K562 (cell line): Measurements from ENCODE around the gene MGAT4D. TPM values are rescaled to one million over a fixed set of nuclear protein-coding genes. Genes with fewer than 3 reads are reported as not detected.

ENCODE experiments used
- CBX8 ChIP-seq: fragments of 200-600 bp; sonication (generic); IDR thresholded peaks from 2 replicates; pipeline ENCODE4 v1.6.1; 2012; ENCODE audit warnings: borderline replicate concordance, mixed run types, low read depth, mild to moderate bottlenecking, moderate library complexity, mixed read lengths, low read length, control low read depth, inconsistent platforms; ENCODE audit not compliant: poor library complexity, severe bottlenecking; ENCODE audit errors: extremely low read depth
- ETV6 ChIP-seq, 3 experiments: fragments of 150-350 bp in 1 of 3; sonication (generic) in 1 of 3; formaldehyde crosslinking in 1 of 3; IDR thresholded peaks; 2 replicates each; pipeline versions ENCODE4 v1.6.1 to v1.8.0; 2014 to 2022; ENCODE audit warnings: borderline replicate concordance in 2 of 3, low read depth in 2 of 3, antibody characterized with exemption in 1 of 3, low read length in 1 of 3, mild to moderate bottlenecking in 1 of 3, missing genetic modification reagents in 1 of 3
- EWSR1 ChIP-seq: fragments of 450-650 bp; IDR thresholded peaks from 2 replicates; pipeline ENCODE4 v1.6.1; 2018; ENCODE audit warnings: borderline replicate concordance, mild to moderate bottlenecking, low read depth, moderate library complexity; ENCODE audit not compliant: partially characterized antibody
- HMG20B ChIP-seq: fragments of 250-450 bp; sonication (Bioruptor Pico); IDR thresholded peaks from 2 replicates; pipeline ENCODE4 v1.5.0; 2021; ENCODE audit warnings: mild to moderate bottlenecking
- KLF16 ChIP-seq: IDR thresholded peaks from 2 replicates; pipeline ENCODE4 v1.6.1; 2016; ENCODE audit warnings: antibody characterized with exemption
- MTA2 ChIP-seq: fragments of 450-650 bp; IDR thresholded peaks from 2 replicates; pipeline ENCODE4 v1.6.1; 2016; ENCODE audit warnings: low read depth
- NCOA6 ChIP-seq: fragments of 450-650 bp; IDR thresholded peaks from 2 replicates; pipeline ENCODE4 v1.6.1; 2017; ENCODE audit warnings: mild to moderate bottlenecking
- NCOR1 ChIP-seq: fragments of 450-650 bp; IDR thresholded peaks from 2 replicates; pipeline ENCODE4 v1.6.1; 2016; ENCODE audit warnings: mild to moderate bottlenecking, moderate library complexity
- SOX6 ChIP-seq: fragments of 450-650 bp; IDR thresholded peaks from 2 replicates; pipeline ENCODE4 v1.6.1; 2014; ENCODE audit warnings: mild to moderate bottlenecking
- SRSF7 ChIP-seq: fragments of 200-400 bp; formaldehyde crosslinking; optimal IDR thresholded peaks from 2 replicates; pipeline ENCODE3; 2017; ENCODE audit warnings: mild to moderate bottlenecking, low read depth, low read length
- ZC3H11A ChIP-seq: IDR thresholded peaks from 2 replicates; pipeline ENCODE4 v1.6.1; 2012; ENCODE audit warnings: low read depth, low read length, improper control_type of control experiment
- ZNF133 ChIP-seq: fragments of 250-450 bp; sonication (Bioruptor Pico); IDR thresholded peaks from 2 replicates; pipeline ENCODE4 v1.4.0; 2020; ENCODE audit warnings: mild to moderate bottlenecking
- ZNF134 ChIP-seq: fragments of 250-450 bp; sonication (Bioruptor Pico); conservative IDR thresholded peaks from 2 replicates; pipeline ENCODE4 v1.4.0; 2020
- ZNF165 ChIP-seq: fragments of 250-450 bp; sonication (Bioruptor Pico); IDR thresholded peaks from 2 replicates; pipeline ENCODE4 v1.4.0; 2020; ENCODE audit warnings: borderline replicate concordance
- ZNF41 ChIP-seq: fragments of 250-450 bp; sonication (Bioruptor Pico); conservative IDR thresholded peaks from 2 replicates; pipeline ENCODE4 v1.4.0; 2020; ENCODE audit warnings: mild to moderate bottlenecking
- polyA plus RNA-seq, 8 experiments: library from polyadenylated mRNA; depleted of rRNA in 4 of 8; stranded (reverse) in 5 of 8; unstranded in 3 of 8; fragments of >200 nt; fragmentation: Nextera tagmentation in 2 of 8; fragmentation: Illumina TruSeq in 1 of 8; extraction: Ambion mirVana in 2 of 8; extraction: Trizol in 1 of 8; gene quantifications; 2 replicates each; pipeline versions ENCODE4 v1.2.1 to v1.2.3, GENCODE V29; 2011 to 2014; ENCODE audit warnings: inconsistent platforms in 1 of 8, missing spikeins in 1 of 8
- total RNA-seq, 7 experiments: library from RNA; depleted of rRNA in 6 of 7; stranded (reverse); fragments of >200 nt in 6 of 7; fragmentation: Illumina TruSeq in 2 of 7; extraction: Trizol in 2 of 7; gene quantifications; 2 replicates each; pipeline versions ENCODE4 v1.2.1 to v1.2.3, GENCODE V29; 2011 to 2021; ENCODE audit warnings: low replicate concordance in 1 of 7
- TF ChIP-seq, protein P1 (sequence below): fragments of 250-450 bp; sonication (Bioruptor Pico); IDR thresholded peaks from 2 replicates; pipeline ENCODE4 v1.9.0; 2021; ENCODE audit warnings: mild to moderate bottlenecking, inconsistent platforms
- TF ChIP-seq, protein P2 (sequence below): fragments of 450-650 bp; IDR thresholded peaks from 2 replicates; pipeline ENCODE4 v1.6.1; 2016; ENCODE audit warnings: mild to moderate bottlenecking, moderate library complexity

MGAT4D gene
- total and polyA plus RNA-seq, 9 of the 15 experiments (the other 6 are each of a cell fraction or from before 2014, with no cell fraction given), result not detected

DNA sequence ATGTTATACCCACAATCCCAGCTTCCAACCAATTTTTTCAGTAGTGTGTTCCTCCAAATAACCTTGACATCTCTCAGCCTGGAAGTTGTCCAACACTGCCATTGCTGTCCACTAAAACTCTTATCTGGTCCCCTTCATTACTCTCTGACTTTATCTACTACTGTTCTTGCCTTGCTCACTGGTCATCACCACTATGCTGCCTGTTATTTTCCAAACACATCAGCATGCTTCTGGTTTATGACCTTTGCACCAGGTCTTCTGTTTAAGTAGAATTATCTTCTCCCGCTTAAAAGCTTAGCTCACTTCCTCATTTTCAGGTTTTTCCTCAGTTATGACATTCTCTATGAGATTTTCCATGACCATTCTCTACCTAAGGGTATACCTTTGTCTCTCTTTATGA, 31.3 kb upstream of the MGAT4D start (continued):
- no peak for TF ChIP-seq ZNF41 (CRISPR knock-in tag)
- TF ChIP-seq, protein P1, sequence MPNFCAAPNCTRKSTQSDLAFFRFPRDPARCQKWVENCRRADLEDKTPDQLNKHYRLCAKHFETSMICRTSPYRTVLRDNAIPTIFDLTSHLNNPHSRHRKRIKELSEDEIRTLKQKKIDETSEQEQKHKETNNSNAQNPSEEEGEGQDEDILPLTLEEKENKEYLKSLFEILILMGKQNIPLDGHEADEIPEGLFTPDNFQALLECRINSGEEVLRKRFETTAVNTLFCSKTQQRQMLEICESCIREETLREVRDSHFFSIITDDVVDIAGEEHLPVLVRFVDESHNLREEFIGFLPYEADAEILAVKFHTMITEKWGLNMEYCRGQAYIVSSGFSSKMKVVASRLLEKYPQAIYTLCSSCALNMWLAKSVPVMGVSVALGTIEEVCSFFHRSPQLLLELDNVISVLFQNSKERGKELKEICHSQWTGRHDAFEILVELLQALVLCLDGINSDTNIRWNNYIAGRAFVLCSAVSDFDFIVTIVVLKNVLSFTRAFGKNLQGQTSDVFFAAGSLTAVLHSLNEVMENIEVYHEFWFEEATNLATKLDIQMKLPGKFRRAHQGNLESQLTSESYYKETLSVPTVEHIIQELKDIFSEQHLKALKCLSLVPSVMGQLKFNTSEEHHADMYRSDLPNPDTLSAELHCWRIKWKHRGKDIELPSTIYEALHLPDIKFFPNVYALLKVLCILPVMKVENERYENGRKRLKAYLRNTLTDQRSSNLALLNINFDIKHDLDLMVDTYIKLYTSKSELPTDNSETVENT (CRISPR knock-in tag), result no peak
- no peak for TF ChIP-seq NCOA6
- TF ChIP-seq, protein P2, sequence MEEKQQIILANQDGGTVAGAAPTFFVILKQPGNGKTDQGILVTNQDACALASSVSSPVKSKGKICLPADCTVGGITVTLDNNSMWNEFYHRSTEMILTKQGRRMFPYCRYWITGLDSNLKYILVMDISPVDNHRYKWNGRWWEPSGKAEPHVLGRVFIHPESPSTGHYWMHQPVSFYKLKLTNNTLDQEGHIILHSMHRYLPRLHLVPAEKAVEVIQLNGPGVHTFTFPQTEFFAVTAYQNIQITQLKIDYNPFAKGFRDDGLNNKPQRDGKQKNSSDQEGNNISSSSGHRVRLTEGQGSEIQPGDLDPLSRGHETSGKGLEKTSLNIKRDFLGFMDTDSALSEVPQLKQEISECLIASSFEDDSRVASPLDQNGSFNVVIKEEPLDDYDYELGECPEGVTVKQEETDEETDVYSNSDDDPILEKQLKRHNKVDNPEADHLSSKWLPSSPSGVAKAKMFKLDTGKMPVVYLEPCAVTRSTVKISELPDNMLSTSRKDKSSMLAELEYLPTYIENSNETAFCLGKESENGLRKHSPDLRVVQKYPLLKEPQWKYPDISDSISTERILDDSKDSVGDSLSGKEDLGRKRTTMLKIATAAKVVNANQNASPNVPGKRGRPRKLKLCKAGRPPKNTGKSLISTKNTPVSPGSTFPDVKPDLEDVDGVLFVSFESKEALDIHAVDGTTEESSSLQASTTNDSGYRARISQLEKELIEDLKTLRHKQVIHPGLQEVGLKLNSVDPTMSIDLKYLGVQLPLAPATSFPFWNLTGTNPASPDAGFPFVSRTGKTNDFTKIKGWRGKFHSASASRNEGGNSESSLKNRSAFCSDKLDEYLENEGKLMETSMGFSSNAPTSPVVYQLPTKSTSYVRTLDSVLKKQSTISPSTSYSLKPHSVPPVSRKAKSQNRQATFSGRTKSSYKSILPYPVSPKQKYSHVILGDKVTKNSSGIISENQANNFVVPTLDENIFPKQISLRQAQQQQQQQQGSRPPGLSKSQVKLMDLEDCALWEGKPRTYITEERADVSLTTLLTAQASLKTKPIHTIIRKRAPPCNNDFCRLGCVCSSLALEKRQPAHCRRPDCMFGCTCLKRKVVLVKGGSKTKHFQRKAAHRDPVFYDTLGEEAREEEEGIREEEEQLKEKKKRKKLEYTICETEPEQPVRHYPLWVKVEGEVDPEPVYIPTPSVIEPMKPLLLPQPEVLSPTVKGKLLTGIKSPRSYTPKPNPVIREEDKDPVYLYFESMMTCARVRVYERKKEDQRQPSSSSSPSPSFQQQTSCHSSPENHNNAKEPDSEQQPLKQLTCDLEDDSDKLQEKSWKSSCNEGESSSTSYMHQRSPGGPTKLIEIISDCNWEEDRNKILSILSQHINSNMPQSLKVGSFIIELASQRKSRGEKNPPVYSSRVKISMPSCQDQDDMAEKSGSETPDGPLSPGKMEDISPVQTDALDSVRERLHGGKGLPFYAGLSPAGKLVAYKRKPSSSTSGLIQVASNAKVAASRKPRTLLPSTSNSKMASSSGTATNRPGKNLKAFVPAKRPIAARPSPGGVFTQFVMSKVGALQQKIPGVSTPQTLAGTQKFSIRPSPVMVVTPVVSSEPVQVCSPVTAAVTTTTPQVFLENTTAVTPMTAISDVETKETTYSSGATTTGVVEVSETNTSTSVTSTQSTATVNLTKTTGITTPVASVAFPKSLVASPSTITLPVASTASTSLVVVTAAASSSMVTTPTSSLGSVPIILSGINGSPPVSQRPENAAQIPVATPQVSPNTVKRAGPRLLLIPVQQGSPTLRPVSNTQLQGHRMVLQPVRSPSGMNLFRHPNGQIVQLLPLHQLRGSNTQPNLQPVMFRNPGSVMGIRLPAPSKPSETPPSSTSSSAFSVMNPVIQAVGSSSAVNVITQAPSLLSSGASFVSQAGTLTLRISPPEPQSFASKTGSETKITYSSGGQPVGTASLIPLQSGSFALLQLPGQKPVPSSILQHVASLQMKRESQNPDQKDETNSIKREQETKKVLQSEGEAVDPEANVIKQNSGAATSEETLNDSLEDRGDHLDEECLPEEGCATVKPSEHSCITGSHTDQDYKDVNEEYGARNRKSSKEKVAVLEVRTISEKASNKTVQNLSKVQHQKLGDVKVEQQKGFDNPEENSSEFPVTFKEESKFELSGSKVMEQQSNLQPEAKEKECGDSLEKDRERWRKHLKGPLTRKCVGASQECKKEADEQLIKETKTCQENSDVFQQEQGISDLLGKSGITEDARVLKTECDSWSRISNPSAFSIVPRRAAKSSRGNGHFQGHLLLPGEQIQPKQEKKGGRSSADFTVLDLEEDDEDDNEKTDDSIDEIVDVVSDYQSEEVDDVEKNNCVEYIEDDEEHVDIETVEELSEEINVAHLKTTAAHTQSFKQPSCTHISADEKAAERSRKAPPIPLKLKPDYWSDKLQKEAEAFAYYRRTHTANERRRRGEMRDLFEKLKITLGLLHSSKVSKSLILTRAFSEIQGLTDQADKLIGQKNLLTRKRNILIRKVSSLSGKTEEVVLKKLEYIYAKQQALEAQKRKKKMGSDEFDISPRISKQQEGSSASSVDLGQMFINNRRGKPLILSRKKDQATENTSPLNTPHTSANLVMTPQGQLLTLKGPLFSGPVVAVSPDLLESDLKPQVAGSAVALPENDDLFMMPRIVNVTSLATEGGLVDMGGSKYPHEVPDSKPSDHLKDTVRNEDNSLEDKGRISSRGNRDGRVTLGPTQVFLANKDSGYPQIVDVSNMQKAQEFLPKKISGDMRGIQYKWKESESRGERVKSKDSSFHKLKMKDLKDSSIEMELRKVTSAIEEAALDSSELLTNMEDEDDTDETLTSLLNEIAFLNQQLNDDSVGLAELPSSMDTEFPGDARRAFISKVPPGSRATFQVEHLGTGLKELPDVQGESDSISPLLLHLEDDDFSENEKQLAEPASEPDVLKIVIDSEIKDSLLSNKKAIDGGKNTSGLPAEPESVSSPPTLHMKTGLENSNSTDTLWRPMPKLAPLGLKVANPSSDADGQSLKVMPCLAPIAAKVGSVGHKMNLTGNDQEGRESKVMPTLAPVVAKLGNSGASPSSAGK, result peak; percentile 79
- no peak for TF ChIP-seq ZNF134 (CRISPR knock-in tag)
- no peak for TF ChIP-seq ZNF165 (CRISPR knock-in tag)
- TF ChIP-seq EWSR1, result no peak
- TF ChIP-seq MTA2, result peak; percentile 81
- TF ChIP-seq NCOR1, result peak; percentile 85
- no peak for TF ChIP-seq CBX8
- no peak for TF ChIP-seq SRSF7
- no peak for TF ChIP-seq ZC3H11A
- TF ChIP-seq SOX6, result peak; percentile 93
- no peak for TF ChIP-seq ZNF133 (CRISPR knock-in tag)
- no peak for TF ChIP-seq ETV6 (IDR thresholded peaks at IDR 0.05; ENCODE audit: borderline replicate concordance in 1 of 2, low read depth in 2 of 2, low read length in 1 of 2)
- TF ChIP-seq ETV6 (CRISPR knock-in tag; IDR thresholded peaks at IDR 0.05; ENCODE audit: borderline replicate concordance), result no peak
- peak; percentile 77 for TF ChIP-seq KLF16
- TF ChIP-seq HMG20B, result no peak
